A673 (cell line): ENCODE measurements around the gene TSPY2.
"Not testable (repeated sequence)": the region's sequence is repeated elsewhere in the genome, so short reads cannot be mapped to it uniquely, and the experiment has no call there.

Experiments
- EZH2 ChIP-seq: fragments of 200-600 bp; sonication (generic); IDR thresholded peaks from 2 replicates; pipeline ENCODE4 v1.6.1; 2017; ENCODE audit warnings: borderline replicate concordance, low read depth, mild to moderate bottlenecking, mixed read lengths, antibody characterized with exemption, low read length; ENCODE audit not compliant: poor library complexity, severe bottlenecking
- TF ChIP-seq, protein P1 (sequence below): fragments of 300-800, 200-600 bp; sonication (generic); conservative IDR thresholded peaks from 2 replicates; pipeline ENCODE4 v1.5.1; 2017; ENCODE audit warnings: low read depth, mild to moderate bottlenecking, antibody characterized with exemption, low read length, moderate library complexity, mixed read lengths

DNA sequence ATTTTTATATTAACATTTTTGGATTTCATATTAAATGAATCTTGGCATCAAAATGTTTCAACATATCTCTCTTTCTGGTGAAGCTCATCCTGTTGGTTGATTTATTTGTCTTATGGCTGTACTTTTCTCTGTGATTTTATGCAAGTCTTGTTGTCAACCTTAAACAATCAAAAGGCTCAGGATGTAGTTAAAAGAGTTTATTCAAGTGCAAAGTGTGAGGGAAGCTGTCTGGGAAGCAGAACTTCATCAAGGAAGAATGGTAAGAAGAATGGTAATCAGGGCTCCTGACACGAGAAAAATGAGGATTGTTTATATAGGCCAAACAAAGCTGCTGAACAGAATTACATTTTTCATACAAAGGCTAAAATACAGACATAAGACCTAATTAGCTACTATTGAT is 29.0 kb upstream of the TSPY2 start:
- TF ChIP-seq, protein P1, sequence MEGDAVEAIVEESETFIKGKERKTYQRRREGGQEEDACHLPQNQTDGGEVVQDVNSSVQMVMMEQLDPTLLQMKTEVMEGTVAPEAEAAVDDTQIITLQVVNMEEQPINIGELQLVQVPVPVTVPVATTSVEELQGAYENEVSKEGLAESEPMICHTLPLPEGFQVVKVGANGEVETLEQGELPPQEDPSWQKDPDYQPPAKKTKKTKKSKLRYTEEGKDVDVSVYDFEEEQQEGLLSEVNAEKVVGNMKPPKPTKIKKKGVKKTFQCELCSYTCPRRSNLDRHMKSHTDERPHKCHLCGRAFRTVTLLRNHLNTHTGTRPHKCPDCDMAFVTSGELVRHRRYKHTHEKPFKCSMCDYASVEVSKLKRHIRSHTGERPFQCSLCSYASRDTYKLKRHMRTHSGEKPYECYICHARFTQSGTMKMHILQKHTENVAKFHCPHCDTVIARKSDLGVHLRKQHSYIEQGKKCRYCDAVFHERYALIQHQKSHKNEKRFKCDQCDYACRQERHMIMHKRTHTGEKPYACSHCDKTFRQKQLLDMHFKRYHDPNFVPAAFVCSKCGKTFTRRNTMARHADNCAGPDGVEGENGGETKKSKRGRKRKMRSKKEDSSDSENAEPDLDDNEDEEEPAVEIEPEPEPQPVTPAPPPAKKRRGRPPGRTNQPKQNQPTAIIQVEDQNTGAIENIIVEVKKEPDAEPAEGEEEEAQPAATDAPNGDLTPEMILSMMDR = not testable (repeated sequence)
- TF ChIP-seq EZH2 = not testable (repeated sequence)
